ENCODE measurements around the gene ANKRD40.
"Not testable (repeated sequence)": the region's sequence is repeated elsewhere in the genome, so short reads cannot be mapped to it uniquely, and the experiment has no call there.

ANKRD40 gene

GRCh38 chr17:50707289-50708049, at the start of gene ANKRD40:
Gene ANKRD40, minus strand, starts transcription at chr17:50707914. Its CDS starts 260 bp downstream, at chr17:50707654.
- DNase-seq: peak; percentile 96

- DNase-seq: no peak
These were observed 46.8 kb upstream of the ANKRD40 start for GRCh38 chr17:50754521-50754920.

- no peak for DNase-seq
These were observed 41.5 kb upstream of the ANKRD40 start for GRCh38 chr17:50749245-50749644.

- no peak for DNase-seq
These were observed 37.9 kb upstream of the ANKRD40 start for GRCh38 chr17:50745631-50746030.

- no peak for DNase-seq
These were observed 31.4 kb upstream of the ANKRD40 start for GRCh38 chr17:50739098-50739497.

GRCh38 chr17:50737118-50737698, 29.5 kb upstream of the ANKRD40 start:
- DNase-seq: no peak

GRCh38 chr17:50735287-50735686, 27.6 kb upstream of the ANKRD40 start:
- DNase-seq: no peak

GRCh38 chr17:50731575-50732460, 24.1 kb upstream of the ANKRD40 start:
- no peak for DNase-seq

- no peak for DNase-seq
These were observed 21.4 kb upstream of the ANKRD40 start for GRCh38 chr17:50728881-50729765.

GRCh38 chr17:50728112-50728429, 20.4 kb upstream of the ANKRD40 start:
- no peak for DNase-seq

- DNase-seq: no peak
These were observed 18.3 kb upstream of the ANKRD40 start for GRCh38 chr17:50725769-50726655.

GRCh38 chr17:50724622-50725021, 16.9 kb upstream of the ANKRD40 start:
- not testable (repeated sequence) for DNase-seq

- DNase-seq: no peak
These were observed 15.0 kb upstream of the ANKRD40 start for GRCh38 chr17:50722746-50723145.

- DNase-seq: no peak
These were observed 13.7 kb upstream of the ANKRD40 start for GRCh38 chr17:50721194-50722010.

GRCh38 chr17:50719924-50720794, 12.4 kb upstream of the ANKRD40 start:
- DNase-seq: no peak

- DNase-seq: peak; percentile 98
These were observed 11.6 kb upstream of the ANKRD40 start, which contains the start of gene LUC7L3 for GRCh38 chr17:50719144-50719923. Gene LUC7L3, plus strand, starts transcription at chr17:50719603. Its CDS starts 130 bp downstream, at chr17:50719733.

- no peak for DNase-seq
These were observed 7.8 kb upstream of the ANKRD40 start for GRCh38 chr17:50715471-50715870.

- DNase-seq: no peak
These were observed 4.9 kb upstream of the ANKRD40 start for GRCh38 chr17:50712641-50713040.

- DNase-seq: no peak
These were observed 2.9 kb upstream of the ANKRD40 start for GRCh38 chr17:50710650-50711049.

Data from activated effector memory CD4-positive, alpha-beta T cell treated with anti-CD3 and anti-CD28 coated beads, Interleukin-2, amount 50 U/mL, for 16 hours (primary cell).